Measurements from ENCODE around the gene CTSH.

- TF ChIP-seq CTCF (optimal IDR thresholded peaks at IDR 0.05 in 1 of 3, IDR thresholded peaks at IDR 0.05 in 1 of 3, conservative IDR thresholded peaks at IDR 0.05 in 1 of 3; ENCODE audit: extremely low read depth in 1 of 3, insufficient read depth in 2 of 3, low read length in 3 of 3) = no peak
- no peak for TF ChIP-seq EZH2 (IDR thresholded peaks at IDR 0.05; ENCODE audit: low read length)
These were observed 33.8 kb upstream of the CTSH start for GRCh38 chr15:78978601-78979179.

Measured in keratinocyte (primary cell).